ENCODE results near the gene LGSN.

- TF ChIP-seq POLR2A (IDR thresholded peaks at IDR 0.05) (no peak), CTCF (IDR thresholded peaks at IDR 0.05) (no peak)
Observed at GRCh38 chr6:63290492-63291058, 29.2 kb downstream of the LGSN start.

Data from body of pancreas (tissue), 4 donors.